Fibroblast of lung (primary cell): ENCODE results near the gene PTPN7.

Experiments
- CTCF ChIP-seq, 2 donors: IDR thresholded peaks in 1 of 2; conservative IDR thresholded peaks in 1 of 2; 1 replicate in 1 of 2; 2 replicates in 1 of 2; pipeline ENCODE4 v1.5.1; 2011 to 2012; ENCODE audit warnings: low read length in 2 of 2, control low read depth in 1 of 2, inconsistent platforms in 1 of 2, low read depth in 1 of 2, mild to moderate bottlenecking in 1 of 2
- EZH2 ChIP-seq: IDR thresholded peaks from 2 replicates; pipeline ENCODE4 v1.5.1; 2012; ENCODE audit warnings: low read length, control low read depth, mild to moderate bottlenecking; ENCODE audit errors: missing control alignments

DNA sequence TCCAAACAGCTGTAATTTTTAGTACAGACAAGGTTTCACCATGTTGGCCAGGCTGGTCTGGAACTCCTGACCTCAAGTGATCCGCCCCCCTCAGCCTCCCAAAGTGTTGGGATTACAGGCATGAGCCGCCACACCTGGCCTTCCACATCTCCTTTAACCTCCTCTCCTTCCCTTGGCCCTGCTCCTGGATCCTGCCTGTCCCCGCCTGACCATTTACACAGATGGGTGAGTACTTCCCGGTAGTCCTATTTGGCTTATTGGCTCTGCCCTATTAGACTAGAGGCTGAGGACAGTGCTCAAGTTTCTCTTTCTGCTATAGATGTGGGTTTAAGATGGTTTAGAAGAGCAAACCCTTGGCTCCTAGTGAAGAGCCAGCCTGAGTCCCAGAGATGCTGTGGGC is 7.1 kb downstream of the PTPN7 start:
- TF ChIP-seq EZH2 (no peak), CTCF (conservative IDR thresholded peaks at IDR 0.05 in 1 of 2, IDR thresholded peaks at IDR 0.05 in 1 of 2; ENCODE audit: low read depth in 1 of 2, low read length in 2 of 2) (no peak)
